ELF-1 (cell line): ENCODE data around the gene GRIN3A.

ENCODE experiments used
- DNase-seq: peaks from one replicate; pipeline ENCODE4 v3.0.0-alpha.2; 2016; ENCODE audit warnings: low read depth, low spot score

The GRIN3A gene

GRCh38 chr9:101524371-101524770 lies 214.1 kb downstream of the GRIN3A start:
- DNase-seq, result no peak
